ENCODE results near the gene RTEL1.
"Not testable (repeated sequence)": the region's sequence is repeated elsewhere in the genome, so short reads cannot be mapped to it uniquely, and the experiment has no call there.

Gene RTEL1

GRCh38 chr20:63708301-63709148 is 50.4 kb downstream of the RTEL1 start:
- DNase-seq (ENCODE audit: low read depth in 1 of 2, low spot score in 1 of 2), result no peak

- DNase-seq (ENCODE audit: low read depth in 1 of 2, low spot score in 1 of 2), result no peak
Observed at GRCh38 chr20:63709149-63709527, 51.0 kb downstream of the RTEL1 start.

GRCh38 chr20:63711085-63711645 is 53.1 kb downstream of the RTEL1 start:
- DNase-seq (ENCODE audit: low read depth in 1 of 2, low spot score in 1 of 2), result no peak

- DNase-seq (ENCODE audit: low read depth in 1 of 2, low spot score in 1 of 2), result no peak
Observed at GRCh38 chr20:63712191-63712590, 54.1 kb downstream of the RTEL1 start.

GRCh38 chr20:63714858-63715257 is 56.7 kb downstream of the RTEL1 start:
- DNase-seq (ENCODE audit: low read depth in 1 of 2, low spot score in 1 of 2), result no peak

GRCh38 chr20:63718996-63719395 is 60.9 kb downstream of the RTEL1 start:
- no peak for DNase-seq (ENCODE audit: low read depth in 1 of 2, low spot score in 1 of 2)

- not testable (repeated sequence) for DNase-seq (ENCODE audit: low read depth in 1 of 2, low spot score in 1 of 2)
Observed at GRCh38 chr20:63722967-63723622, 65.0 kb downstream of the RTEL1 start.

- not testable (repeated sequence) for DNase-seq (ENCODE audit: low read depth in 1 of 2, low spot score in 1 of 2)
Observed at GRCh38 chr20:63730189-63730733, 72.1 kb downstream of the RTEL1 start.

- no peak for DNase-seq (ENCODE audit: low read depth in 1 of 2, low spot score in 1 of 2)
Observed at GRCh38 chr20:63731410-63731809, 73.3 kb downstream of the RTEL1 start.

- DNase-seq (ENCODE audit: low read depth in 1 of 2, low spot score in 1 of 2), result no peak
Observed at GRCh38 chr20:63732118-63733095, 74.3 kb downstream of the RTEL1 start.

GRCh38 chr20:63733117-63733516 is 75.0 kb downstream of the RTEL1 start:
- no peak for DNase-seq (ENCODE audit: low read depth in 1 of 2, low spot score in 1 of 2)

GRCh38 chr20:63733579-63734081 is 75.5 kb downstream of the RTEL1 start:
- DNase-seq (ENCODE audit: low read depth in 1 of 2, low spot score in 1 of 2), result no peak

GRCh38 chr20:63734111-63734945 is 76.2 kb downstream of the RTEL1 start:
- DNase-seq (ENCODE audit: low read depth in 1 of 2, low spot score in 1 of 2), result no peak

GRCh38 chr20:63734946-63735858 is 77.1 kb downstream of the RTEL1 start:
- DNase-seq (ENCODE audit: low read depth in 1 of 2, low spot score in 1 of 2), result no peak

- peak; percentile 55 to 60 for DNase-seq (ENCODE audit: low read depth in 1 of 2, low spot score in 1 of 2)
Observed at GRCh38 chr20:63735859-63736718, 78.0 kb downstream of the RTEL1 start, which contains the start of gene LIME1. LIME1 (plus strand) TSS chr20:63736664; CDS start chr20:63737550, 886 bp downstream.

GRCh38 chr20:63736893-63737694 is 79.0 kb downstream of the RTEL1 start:
- DNase-seq (ENCODE audit: low read depth in 1 of 2, low spot score in 1 of 2), result peak in 1 of 2 donors; percentile 44

GRCh38 chr20:63737695-63737944 is 79.5 kb downstream of the RTEL1 start:
- DNase-seq (ENCODE audit: low read depth in 1 of 2, low spot score in 1 of 2), result no peak

All from activated T-helper 1 cell treated with anti-CD3 and anti-CD28 coated beads, Interleukin-2, amount 50 U/mL, for 16 hours (primary cell).